Right lobe of liver (tissue), 6 donors: ENCODE results near the gene SFXN1. TPM values are rescaled to one million over a fixed set of nuclear protein-coding genes. Genes with fewer than 3 reads are reported as not detected.

Experiments used
- ATAC-seq, 4 donors: fragments of 200-7000 bp; cut with Tn5 transposase; one replicate each; pipeline ENCODE4 v1.9.1; 2020; ENCODE audit warnings: mild to moderate bottlenecking in 4 of 4, moderate library complexity in 4 of 4
- DNase-seq, 3 donors: peaks; one replicate each; pipeline ENCODE4 v3.0.0-alpha.2; 2020
- H3K27ac ChIP-seq, 3 donors: fragments of 200-600 bp; one replicate each; pipeline ENCODE4 v1.8.0; 2022
- H3K27me3 ChIP-seq, 2 donors: fragments of 200-600 bp; one replicate each; pipeline ENCODE4 v1.8.0; 2022
- H3K36me3 ChIP-seq, 4 donors: fragments of 200-600 bp; sonication (generic) in 1 of 4; one replicate each; pipeline versions ENCODE4 v1.5.1 to v1.8.0; 2017 to 2022; ENCODE audit warnings: control low read depth in 1 of 4
- H3K4me1 ChIP-seq, 4 donors: fragments of 200-600 bp; sonication (generic) in 1 of 4; one replicate each; pipeline versions ENCODE4 v1.5.1 to v1.8.0; 2017 to 2022; ENCODE audit warnings: control low read depth in 1 of 4
- H3K4me3 ChIP-seq, 3 donors: fragments of 200-600 bp; one replicate each; pipeline ENCODE4 v1.8.0; 2022
- H3K9me3 ChIP-seq, 4 donors: fragments of 200-600 bp; sonication (generic) in 1 of 4; one replicate each; pipeline versions ENCODE4 v1.5.1 to v1.8.0; 2017 to 2022; ENCODE audit warnings: control low read depth in 1 of 4
- CTCF ChIP-seq, 4 donors: fragments of 200-600 bp in 3 of 4; fragments of 450-650 bp in 1 of 4; IDR thresholded peaks; one replicate each; pipeline versions ENCODE4 v1.5.1 to v1.8.0; 2016 to 2022; ENCODE audit warnings: antibody characterized with exemption in 4 of 4, mild to moderate bottlenecking in 2 of 4
- POLR2A ChIP-seq: fragments of 450-650 bp; IDR thresholded peaks from one replicate; pipeline ENCODE4 v1.6.1; 2017; ENCODE audit warnings: antibody characterized with exemption, mild to moderate bottlenecking
- WGBS: methylation state at CpG from one replicate; pipeline ENCODE4 v1.1.6; 2018; ENCODE audit warnings: low coverage, low lambda C conversion rate; ENCODE audit not compliant: insufficient coverage; ENCODE audit errors: missing lambda C conversion rate; 5-methylcytosine and 5-hydroxymethylcytosine counted together
- intact Hi-C, 2 donors: fragments of 100-400 bp; cut with DNase I; formaldehyde crosslinking; loops; one replicate each; pipeline versions ENCODE4 v1.11.2 to v1.14.1; 2022
- total RNA-seq, 6 experiments: library from RNA; depleted of rRNA in 2 of 6; stranded (reverse); fragments of >200 nt in 2 of 6; fragmentation: NEBNext Ultra II Directional in 3 of 6; extraction: Animal tissue kit (Norgen Biotek cat#: 25700) in 3 of 6; gene quantifications; one replicate each; pipeline versions ENCODE4 v1.1.0 to v1.2.4, GENCODE V29; 2016 to 2023
- donor health status: DM: no; HTN: yes; CAD: no.
- donor health status: DM: no; HTN: no; CAD: no.
- donor health status: DM: no; HTN: no; CAD: no.
- donor health status: DM: no; HTN: yes; CAD: no.
- donor health status: DM: no; HTN: yes; CAD: no.

Gene SFXN1
- total RNA-seq, 6 experiments from 2014 or later: 58.9 to 123 (median 89.1) TPM

- Histone ChIP-seq H3K4me3 (no peak overlapping the region), H3K4me1 (no peaks in the 10 kb centered on the region), H3K36me3 (no peaks in the 10 kb centered on the region), H3K27me3 (no peaks in the 10 kb centered on the region), H3K27ac (no peak overlapping the region), H3K9me3 (no peaks in the 10 kb centered on the region)
- intact Hi-C loops: no loop called here
- 33% methylated on average over 1 of the region's 1 CpG for WGBS
- no peak for DNase-seq
- ATAC-seq: no peak
- TF ChIP-seq POLR2A (no peak), CTCF (IDR thresholded peaks at IDR 0.05) (no peak)
Measured at GRCh38 chr5:175457466-175457865, 20.9 kb upstream of the SFXN1 start.

- DNase-seq: no peak
- 47% methylated on average over 7 of the region's 7 CpGs for WGBS
- Histone ChIP-seq H3K36me3 (no peaks in the 10 kb centered on the region), H3K4me1 (peaks cover 0 to 6% (median 0%) of the 10 kb centered on the region in 4 donors), H3K9me3 (no peaks in the 10 kb centered on the region), H3K27ac (no peak overlapping the region), H3K4me3 (no peak overlapping the region), H3K27me3 (no peaks in the 10 kb centered on the region)
- intact Hi-C loops: no loop called here
- ATAC-seq: peak; percentile 64 to 69 (median 66)
- TF ChIP-seq CTCF (IDR thresholded peaks at IDR 0.05) (peak; percentile 34 to 53 (median 50)), POLR2A (no peak)
Measured at GRCh38 chr5:175460126-175460525, 18.2 kb upstream of the SFXN1 start.

- H3K4me3 ChIP-seq: no peak overlapping the region
- no peaks in the 10 kb centered on the region for H3K9me3 ChIP-seq
- DNase-seq (no peak), ATAC-seq (no peak)
- H3K27ac ChIP-seq: no peak overlapping the region
- no peak for TF ChIP-seq POLR2A
- no peak for TF ChIP-seq CTCF (IDR thresholded peaks at IDR 0.05)
- intact Hi-C loops: no loop called here
- H3K36me3 ChIP-seq: no peaks in the 10 kb centered on the region
- WGBS: 90% methylated on average over 2 of the region's 2 CpGs
- H3K27me3 ChIP-seq: no peaks in the 10 kb centered on the region
- H3K4me1 ChIP-seq: peaks cover 0 to 6% (median 0%) of the 10 kb centered on the region in 4 donors
Measured at GRCh38 chr5:175460552-175460951, 17.8 kb upstream of the SFXN1 start.

- ATAC-seq: no peak
- TF ChIP-seq POLR2A: no peak
- no peak for TF ChIP-seq CTCF (IDR thresholded peaks at IDR 0.05)
- H3K36me3 ChIP-seq: no peaks in the 10 kb centered on the region
- intact Hi-C loops: no loop called here
- WGBS: 79% methylated on average over 3 of the region's 13 CpGs
- H3K27me3 ChIP-seq: no peaks in the 10 kb centered on the region
- no peak overlapping the region for H3K27ac ChIP-seq
- H3K4me1 ChIP-seq: peaks cover 0 to 6% (median 3%) of the 10 kb centered on the region in 4 donors
- no peak overlapping the region for H3K4me3 ChIP-seq
- no peaks in the 10 kb centered on the region for H3K9me3 ChIP-seq
- no peak for DNase-seq
Measured at GRCh38 chr5:175461370-175461769, 17.0 kb upstream of the SFXN1 start.

- no peaks in the 10 kb centered on the region for H3K36me3 ChIP-seq
- no peaks in the 10 kb centered on the region for H3K27me3 ChIP-seq
- ATAC-seq (no peak), DNase-seq (no peak)
- intact Hi-C loops: no loop called here
- no peak overlapping the region for H3K27ac ChIP-seq
- peaks cover 0 to 24% (median 9%) of the 10 kb centered on the region in 4 donors for H3K4me1 ChIP-seq
- no peaks in the 10 kb centered on the region for H3K9me3 ChIP-seq
- WGBS: 73% methylated on average over 2 of the region's 3 CpGs
- no peak for TF ChIP-seq POLR2A
- no peak for TF ChIP-seq CTCF (IDR thresholded peaks at IDR 0.05)
- H3K4me3 ChIP-seq: no peak overlapping the region
Measured at GRCh38 chr5:175463641-175464040, 14.7 kb upstream of the SFXN1 start.
